Uterus (tissue), 2 donors: Measurements from ENCODE around the gene STAG1.

Source experiments
- CTCF ChIP-seq, 4 experiments: fragments of 200-600 bp in 2 of 4; fragments of 450-650 bp in 2 of 4; sonication (generic) in 2 of 4; IDR thresholded peaks; one replicate each; pipeline ENCODE4 v1.5.1; 2016 to 2019; ENCODE audit warnings: antibody characterized with exemption in 4 of 4, mild to moderate bottlenecking in 2 of 4, moderate library complexity in 1 of 4
- POLR2A ChIP-seq, 2 donors: fragments of 450-650 bp; IDR thresholded peaks; one replicate each; pipeline ENCODE4 v1.6.1; 2016; ENCODE audit warnings: antibody characterized with exemption in 2 of 2, mild to moderate bottlenecking in 1 of 2, moderate library complexity in 1 of 2

- no peak for TF ChIP-seq CTCF (IDR thresholded peaks at IDR 0.05)
- no peak for TF ChIP-seq POLR2A (IDR thresholded peaks at IDR 0.05)
These were observed 120.8 kb downstream of the STAG1 start for GRCh38 chr3:136631424-136631823.
